ENCODE results near the gene FSCN2.
A peak's percentile ranks its signal among the peaks of the same experiment; 100 is the strongest.

Gene FSCN2

DNA sequence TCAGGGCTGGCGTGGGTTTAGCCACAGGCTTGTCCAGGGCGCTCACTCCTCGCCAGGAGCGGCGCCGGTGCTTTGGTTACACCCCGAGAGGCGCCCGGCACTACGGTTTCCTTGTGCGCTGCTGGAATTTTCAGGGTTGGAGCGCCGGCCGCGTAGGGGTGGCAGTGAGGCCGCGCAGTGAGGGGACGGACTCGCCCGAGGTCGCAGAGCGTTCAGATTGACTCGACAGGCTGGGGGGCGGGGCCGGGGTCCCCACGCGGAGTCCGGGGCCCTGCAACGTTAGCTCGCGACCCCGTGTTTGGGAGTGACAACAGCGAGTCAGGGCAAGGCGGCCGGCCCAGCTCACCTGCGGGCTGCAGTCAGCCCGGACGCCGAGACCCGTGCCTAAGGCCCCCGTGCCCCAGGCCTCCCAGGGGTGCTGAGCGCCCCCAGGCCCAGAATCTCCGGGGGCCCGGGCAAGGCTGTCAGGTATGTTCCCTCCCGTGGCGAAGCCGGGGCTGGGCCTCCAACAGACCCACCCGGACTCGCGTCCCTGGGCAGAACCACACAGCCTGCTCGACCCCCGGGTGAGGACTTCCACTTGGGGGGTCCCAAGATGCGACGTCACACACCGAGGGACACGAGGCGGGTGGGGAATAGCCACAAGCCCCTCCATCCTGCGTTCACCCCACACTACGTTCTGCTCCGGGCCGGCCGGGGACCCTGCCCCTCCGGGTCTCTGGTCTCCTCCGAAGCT is 14.3 kb upstream of the FSCN2 start:
- DNase-seq = no peak

DNA sequence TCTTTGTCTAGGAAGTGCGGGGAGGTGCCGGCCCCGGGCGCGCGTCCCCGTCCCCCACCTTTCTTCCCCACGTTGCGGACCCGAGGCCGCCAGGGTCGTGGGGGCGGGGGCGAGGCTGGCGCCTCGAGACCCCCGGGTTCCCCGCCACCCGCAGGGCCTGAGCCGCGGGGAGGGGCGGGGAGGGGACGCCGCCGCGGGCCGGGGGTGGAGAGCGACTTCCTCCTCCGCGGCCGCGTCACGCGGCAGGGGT is 13.8 kb upstream of the FSCN2 start:
- no peak for DNase-seq

DNA sequence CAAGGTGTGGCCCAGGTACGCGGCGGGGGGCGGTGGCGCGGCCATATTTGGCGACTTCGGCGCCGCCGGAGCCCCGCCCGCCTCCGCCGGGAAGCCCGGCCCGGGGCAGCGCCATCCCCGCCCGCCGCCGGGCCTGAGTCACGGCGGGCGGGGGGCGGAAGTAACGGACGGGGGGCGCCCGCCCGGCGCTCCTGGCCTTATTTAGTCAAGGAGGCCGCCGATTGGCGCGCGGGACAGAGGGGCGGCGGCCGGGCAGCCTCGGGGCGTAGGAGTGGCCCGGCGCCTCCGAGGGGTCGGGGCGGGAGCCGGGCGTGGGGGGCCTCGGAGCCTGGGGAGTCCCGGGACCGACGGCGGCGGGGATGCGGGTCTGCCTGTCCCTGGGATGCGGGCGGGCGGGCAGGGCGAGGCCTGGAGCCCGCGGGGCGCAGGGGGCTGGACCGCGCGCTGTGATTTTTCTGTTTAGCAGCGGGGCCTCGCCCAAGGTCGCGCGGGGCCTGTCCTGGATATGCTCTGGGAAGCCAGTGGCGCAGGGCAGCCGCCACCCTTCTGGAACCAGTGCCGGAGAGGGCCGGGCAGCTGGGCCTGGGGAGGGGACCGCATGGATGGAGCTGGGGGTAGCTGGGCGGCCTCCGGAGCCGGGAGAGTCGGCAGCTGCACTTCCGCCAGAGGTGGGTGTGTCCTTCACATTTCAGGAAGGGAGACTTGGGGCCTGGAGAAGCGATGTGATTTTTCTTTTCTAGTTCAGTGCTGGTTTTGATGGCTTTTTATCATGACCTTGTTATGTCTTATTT is 13.2 kb upstream of the FSCN2 start:
- DNase-seq = peak in 1 of 2 donors; percentile 61

DNA sequence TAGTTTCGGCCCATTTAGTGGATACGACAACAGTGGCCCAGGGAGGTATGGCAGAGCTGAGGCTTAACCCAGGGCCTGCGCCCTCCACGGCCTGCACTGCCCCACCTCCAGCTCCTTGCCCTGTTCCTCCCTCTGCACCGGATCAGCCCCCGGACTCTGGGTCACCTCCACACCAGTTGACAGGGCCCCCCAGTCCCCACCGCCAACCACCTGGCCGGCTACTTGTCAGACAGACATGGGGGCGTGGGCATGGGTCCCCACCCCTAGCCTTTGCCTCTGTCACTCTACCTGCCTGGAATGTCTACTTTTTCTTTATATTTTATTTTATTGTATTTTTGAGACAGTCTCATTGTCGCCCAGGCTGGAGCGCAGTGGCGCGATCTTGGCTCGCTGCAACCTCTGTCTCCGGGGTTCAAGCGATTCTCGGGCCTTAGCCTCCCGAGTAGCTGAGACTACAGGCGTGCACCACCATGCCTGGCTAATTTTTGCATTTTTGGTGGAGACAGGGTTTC is 12.6 kb upstream of the FSCN2 start:
- no peak for DNase-seq

DNA sequence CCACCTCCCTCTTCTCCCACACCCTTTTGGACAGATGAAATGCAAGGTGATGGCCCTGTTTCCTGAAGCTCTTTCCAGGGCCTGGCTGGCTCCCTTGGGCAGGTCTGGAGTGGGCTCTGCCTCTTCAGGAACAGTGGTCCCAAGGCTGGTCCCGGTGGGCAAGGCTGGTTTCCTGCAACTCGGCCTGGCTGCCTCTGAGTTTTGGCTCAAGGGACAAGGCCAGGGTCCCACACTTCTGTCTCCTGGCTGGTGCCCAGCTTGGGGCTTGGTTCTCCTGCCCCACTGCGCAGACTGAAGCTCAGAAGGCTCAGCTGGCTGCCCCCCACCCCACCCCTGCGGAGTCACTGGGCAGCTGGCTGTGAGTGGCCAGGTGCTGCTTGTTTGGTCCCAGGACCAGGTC is 11.7 kb upstream of the FSCN2 start:
- DNase-seq = no peak

DNA sequence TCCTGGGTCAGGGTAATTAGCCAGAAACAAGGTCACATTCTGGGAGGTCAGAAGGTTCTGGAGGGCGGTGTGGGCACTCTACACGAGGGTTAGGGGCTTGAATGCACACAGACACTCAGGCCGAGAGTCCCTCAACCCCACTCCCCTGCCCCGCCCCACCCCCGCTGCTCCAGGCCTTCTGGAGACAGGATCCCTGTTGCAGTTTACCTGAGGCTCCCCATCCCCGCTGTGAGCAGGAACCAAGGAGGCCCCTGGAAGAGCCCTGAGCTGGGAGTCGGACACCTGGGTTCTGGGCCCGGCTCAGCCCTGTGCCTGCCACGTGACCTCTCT is 11.2 kb upstream of the FSCN2 start:
- DNase-seq = no peak

DNA sequence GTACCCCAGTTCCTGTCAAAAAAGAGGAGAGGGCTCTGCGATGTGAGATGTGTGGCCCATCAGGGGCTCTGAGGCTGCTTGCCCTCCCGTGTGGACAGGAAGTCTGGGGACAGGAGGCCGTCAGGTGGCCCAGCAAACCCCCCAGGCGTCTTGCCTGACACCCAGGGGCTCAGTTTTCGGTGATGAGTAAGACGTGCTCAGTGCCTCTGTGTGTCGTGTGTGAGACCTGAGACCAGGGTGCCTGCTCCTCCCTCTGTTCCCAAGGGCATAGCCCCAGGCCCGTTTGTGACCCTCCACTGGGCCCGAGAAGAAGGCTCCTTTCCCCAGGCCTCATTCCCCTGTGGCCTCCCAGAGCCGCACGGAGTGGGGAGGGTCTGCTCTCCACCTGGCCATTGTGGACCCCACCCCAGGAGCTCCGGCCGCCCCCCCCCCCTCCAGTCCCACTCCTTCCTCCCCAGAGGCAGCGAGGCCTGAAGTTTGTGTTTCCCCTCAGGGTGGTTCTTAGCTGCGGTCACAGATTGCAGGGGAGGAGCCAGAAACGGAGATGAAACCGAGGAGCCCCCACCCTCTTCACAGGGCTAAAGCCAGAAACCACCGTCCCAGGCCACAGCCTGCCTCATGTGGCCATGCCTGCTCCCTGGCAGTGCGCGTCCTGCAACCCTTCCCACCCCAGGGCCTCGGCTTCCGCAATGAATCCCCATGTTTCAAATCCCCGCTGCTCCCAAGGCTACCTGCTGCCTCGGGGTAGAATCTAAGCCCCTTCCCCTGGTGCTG is 10.7 kb upstream of the FSCN2 start:
- DNase-seq = no peak

DNA sequence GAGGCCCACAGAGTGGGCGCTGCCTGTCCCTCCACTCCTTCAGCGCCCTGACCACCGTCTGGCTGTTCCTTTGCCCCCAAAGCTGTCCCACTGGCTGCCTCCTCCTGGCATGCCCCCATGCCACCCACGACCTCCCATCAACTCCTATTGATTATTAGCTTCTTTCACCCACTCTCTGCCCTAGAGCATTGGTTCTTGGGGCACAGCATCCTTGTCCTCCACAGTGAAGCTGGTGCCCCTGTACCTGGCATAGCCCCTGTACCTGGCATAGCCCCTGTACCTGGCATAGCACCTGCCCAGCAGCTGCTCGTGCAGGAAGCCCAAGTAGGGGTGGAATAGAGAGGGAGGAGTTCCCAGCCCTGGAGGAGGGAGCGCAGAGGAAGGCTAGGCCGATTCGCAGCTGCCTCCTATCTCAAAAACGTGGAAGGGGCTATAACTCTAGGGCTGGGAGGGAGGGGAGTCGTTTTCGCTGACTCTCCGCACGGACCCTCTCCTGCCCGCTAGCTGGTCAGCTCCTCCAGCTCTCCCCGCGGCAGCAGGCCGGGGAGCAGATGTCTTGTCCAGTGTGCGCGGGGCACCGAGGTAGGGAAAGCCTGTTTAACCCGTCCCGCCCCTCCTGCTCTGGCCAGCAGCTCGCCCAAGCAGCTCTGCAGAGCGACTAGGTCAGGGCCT is 9.9 kb upstream of the FSCN2 start:
- no peak for DNase-seq

DNA sequence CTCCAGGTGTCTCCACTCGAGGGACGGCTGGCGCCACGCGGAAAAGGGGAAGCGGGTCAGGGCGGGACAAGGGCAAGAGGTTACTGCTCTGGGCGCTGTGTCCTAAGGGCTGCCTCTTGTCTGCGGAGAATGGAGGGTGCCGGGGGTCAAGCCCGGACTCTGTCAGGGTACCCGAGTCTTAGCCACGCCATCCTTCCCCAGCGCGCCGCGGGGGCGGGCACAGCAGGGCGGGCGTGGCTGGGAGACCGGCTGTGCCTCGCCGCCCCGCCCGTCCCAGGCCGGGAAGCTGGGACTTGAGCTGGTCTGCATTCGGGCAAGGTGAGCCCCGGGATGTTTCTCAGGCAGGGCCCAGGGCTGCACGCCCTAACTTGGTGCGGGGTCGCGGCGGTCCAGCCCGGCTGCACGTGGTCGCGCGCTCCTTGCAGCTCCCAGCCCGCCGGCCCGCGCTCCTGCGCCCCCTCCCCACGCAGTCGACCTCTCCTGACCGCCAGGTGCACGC is 9.3 kb upstream of the FSCN2 start:
- DNase-seq = no peak

DNA sequence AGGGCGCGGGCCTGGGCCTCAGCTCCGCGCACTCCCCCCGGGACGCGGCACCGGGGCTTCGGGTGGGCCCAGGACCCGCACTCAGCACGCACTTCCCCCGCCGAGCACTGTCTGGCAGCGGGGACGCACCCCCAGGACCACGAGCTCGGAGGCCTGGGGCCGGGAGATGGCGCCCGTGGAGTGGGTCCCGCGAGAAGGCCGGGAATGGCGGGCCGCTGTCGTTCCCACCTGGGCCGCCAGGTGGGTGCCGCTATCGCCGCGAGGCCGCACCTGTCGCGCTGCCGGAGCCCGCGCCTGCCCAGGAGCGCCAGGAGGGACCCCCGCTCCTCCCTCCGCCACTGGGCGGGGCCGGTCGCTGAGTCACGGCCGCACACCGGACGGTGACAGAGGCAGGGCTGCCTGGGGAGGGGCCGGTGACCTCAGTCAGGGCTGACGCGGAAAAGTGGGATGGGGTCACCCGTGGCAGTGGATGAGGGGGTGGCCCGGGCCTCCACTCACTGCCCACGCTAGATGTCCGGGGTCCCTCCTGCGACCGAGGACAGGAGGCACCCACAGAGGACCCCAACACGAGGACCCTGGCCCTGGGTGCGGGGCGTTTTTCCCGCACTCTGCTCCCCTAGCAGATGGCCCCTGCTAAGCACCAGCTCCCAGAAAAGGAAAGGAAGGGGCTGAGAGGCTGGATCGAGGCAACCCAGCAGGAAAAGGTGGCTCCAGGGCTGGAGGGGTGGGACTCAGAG is 8.7 kb upstream of the FSCN2 start:
- peak in 1 of 2 donors; percentile 22 for DNase-seq

DNA sequence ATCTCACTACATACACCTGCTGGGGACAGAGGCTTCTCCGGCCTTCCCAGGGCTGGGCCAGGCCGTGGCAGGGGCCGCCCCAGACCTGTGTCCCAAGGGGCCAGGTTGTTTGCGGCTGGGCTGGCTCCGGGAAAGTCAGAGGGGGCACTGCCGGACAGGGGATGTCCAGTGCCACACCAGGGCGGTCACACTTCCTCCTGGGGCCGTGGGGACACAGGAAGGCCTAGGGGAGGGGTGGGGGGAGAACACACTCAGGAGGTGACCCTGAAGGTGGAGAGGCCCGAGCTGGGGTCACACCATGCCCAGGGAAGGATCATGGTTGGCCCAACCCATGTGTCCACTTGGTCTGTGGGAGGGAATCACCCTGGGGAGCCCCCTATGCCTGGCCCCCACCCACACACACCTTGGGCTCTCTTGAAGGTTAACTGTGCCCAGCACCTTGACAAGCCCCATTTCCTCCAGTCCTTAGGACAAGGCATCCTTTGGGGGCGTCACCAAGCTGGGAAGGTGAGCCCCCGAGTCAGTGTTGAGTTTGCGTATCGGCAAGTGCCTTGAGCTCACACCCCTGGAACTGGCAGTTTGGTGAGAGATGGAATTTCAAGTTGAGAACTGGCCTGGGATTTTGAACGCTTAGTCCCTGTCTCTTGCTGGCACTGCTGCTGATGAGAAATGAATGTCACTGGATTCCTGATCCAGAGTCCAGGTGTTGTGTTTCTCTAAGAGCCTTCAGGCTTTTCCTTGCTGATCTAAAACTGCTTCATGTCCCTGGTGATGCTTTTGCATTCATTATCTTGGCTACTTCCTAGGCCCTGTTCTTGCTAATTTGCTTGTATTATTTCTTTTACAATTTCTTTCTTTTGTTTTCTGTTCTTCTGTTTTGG is 7.9 kb upstream of the FSCN2 start:
- DNase-seq = no peak

DNA sequence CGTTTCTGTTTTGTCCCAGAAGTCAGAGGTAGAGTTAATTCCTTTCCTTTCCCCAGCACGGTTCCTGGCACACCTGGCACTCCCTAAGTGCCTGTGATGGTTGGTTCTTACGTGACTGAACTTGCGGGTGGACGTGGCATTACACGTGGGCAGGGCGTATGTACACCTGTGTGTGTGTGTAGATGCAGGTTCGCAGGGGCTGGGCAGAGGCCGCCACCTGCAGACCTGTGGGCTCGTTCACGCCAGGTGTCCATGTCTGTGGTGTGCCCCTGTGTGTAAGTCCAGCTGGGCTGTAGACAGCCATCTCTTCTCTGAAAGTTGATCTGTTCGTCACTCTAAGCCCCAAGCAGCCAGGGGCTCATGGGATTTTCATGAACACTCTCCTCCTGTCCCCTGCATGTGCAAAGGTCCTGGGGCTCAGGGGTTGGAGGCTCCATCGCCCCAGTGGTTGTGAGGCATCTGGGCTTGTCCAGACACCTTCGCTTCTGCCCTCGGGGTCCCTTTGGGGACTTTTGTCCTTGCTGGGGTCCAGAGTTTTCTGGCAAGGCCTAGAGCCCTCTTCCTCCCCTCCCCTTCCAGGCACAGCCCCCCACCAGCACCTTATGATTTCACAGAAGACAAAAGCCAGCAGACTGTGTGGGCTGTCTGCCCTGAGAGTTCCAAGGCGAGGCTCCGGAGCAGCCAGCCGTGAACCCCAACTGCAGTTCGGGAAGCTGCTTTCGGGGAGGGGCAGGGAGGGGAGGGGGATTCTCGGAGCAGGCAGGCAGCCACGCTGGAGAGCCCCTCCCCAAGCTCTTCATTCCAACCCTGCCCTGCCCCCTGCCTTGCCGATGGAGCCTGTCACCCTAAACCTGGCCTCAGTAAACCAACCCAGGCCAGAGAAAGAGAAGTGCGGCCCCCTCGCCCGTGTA is 5.4 kb upstream of the FSCN2 start:
- peak in 1 of 2 donors; percentile 37 for DNase-seq

DNA sequence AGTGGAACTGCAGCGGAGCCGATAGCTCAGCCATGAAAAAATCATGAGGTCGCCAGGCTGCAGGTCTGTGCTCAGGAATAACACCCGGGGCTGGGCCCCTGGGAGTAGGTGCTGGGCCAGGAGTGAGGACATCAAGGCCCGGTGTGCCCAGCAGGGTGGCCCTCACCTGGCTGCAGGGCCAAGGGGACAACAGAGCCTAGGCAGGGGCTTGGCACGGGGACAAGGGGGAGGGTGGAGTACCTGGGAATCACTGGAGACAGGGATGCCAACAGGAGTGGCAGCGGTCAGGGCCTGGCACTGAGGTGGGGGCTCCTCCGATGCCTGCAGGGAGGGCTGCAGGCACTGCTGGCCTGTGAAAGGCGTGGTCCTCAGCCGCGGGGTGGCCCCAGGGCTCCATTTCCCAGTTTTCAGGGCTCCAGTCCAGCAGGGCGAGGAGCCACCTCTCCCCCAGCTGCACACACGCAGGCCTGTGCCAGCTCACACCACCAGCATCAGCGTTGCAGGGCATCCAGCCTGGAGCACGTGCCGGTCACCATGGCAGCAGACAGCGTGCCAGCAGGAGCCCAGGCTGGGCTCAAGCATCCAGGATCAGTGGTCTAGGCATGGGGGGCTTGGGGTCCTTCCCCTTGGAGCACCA is 4.7 kb upstream of the FSCN2 start:
- DNase-seq = no peak

DNA sequence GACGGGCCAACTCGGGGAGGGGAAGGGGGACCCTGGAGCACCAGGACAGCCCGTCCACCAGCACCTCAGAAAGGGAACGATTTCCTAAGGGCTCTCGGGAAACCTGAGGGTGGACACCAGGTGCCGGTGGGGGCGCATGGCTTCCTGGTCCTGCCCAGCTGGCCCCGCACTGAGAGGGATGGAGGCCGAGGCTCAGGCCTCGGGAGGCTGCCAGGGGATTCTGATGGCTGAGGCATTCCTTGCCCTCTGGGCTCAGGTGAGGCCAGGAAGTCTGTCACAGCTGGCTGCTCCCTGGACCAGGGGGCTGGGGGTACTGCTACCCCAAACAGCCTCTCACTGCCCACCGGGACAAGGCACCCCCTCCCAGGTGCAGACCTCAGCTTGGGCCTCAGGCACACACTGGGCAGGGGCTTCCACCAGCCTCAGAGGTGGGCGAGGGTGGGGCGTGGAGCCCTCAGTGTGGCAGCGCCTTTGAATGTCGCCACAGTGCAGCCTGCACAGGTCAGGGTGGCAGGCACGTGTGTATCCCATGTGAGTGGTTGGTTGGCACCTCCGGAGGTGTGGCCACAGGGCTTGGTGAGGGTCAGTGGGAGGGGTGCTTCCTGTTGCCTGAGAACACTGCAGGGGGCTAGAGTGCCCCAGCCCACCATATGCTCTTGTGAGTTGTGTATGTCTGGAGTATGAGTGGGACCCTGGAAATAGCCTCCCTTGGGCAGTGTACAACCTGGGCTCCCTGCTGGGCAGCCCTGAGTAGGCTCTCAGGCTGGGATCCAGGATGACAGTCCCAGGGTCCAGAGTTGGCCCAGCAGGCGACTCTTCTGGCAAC is 3.9 kb upstream of the FSCN2 start:
- no peak for DNase-seq

DNA sequence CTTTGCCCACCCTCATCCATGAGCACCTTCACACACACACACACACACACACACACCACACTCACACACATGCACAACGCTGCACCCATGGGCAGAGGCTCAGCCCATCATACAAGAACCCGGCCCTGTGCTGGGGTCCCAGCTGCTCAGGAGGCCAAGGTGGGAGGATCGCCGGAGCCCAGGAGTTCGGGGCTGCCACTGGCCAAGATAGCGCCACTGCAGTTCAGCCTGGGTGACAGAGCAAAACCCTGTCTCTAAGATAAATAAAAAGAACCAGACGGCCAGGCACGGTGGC is 3.4 kb upstream of the FSCN2 start:
- DNase-seq = no peak

DNA sequence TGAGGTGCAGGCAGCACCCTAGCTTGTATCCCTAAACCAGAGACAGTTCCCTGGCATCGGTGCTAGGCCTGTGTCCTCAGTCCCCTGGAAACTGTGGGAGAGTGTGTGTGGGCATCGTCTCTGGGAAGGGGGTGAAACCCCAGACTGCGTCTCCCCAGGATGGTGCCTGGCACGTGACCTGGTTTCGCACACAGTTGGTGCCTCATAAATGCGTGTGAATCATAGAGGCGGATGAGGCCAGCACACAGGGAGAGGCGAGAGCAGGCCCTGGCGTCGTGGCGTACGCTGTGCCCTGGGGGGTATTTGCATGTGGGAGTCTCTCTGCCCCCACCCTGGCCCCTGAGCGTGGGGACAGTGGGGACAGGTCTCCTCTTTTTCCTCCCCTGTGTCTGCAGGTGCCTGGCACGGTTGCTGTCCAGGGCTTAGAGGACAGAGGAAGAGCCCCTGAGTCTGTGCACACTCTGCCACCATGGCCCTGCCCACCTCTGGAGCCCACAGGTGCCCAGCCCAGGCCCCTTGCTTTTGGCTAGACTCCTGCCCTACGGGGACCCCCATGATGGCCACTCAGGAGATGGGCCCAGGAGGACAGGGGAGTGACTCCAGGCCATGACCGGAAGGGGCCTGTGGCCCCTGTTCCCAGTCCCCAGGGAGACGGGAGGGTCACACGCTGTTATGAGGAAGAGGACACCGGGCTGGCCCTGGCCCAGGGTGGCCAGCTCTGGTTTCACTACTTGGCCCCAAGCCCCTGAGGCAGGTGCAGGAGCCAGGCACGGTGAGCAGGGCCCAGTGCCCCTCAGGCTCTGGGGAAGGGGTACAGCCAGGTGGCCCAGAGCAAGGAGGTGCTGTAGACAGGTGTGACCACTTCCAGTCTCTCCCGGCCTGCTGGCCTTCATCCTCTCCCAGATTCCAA is 1.3 kb upstream of the FSCN2 start:
- DNase-seq = no peak

DNA sequence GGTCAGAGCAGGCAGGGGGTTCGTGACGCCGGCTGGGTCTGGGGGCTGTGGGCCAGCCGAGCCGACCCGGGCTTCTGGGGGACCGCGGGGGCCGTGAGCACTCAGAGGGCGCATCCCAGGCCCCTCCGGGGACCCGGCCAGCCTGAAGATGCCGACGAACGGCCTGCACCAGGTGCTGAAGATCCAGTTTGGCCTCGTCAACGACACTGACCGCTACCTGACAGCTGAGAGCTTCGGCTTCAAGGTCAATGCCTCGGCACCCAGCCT is 140 bp downstream of the FSCN2 start:
- no peak for DNase-seq

Data from bone marrow (tissue), 2 donors.